ENCODE measurements around the gene RMI1. TPM values are rescaled to one million over a fixed set of nuclear protein-coding genes. Genes with fewer than 3 reads are reported as not detected.

Gene RMI1
- total and polyA plus RNA-seq, 10 of the 15 experiments (the other 5 are each of a cell fraction or from before 2014, with no cell fraction given): 3.6 to 34.1 (median 16.1) TPM

- TF ChIP-seq SMC3 (IDR thresholded peaks at IDR 0.05; ENCODE audit: borderline replicate concordance, low read length): no peak
- TF ChIP-seq NFYA (IDR thresholded peaks at IDR 0.05; ENCODE audit: borderline replicate concordance, low read depth, low read length): peak; percentile 34
- TF ChIP-seq POLR2AphosphoS2 (IDR thresholded peaks at IDR 0.05; ENCODE audit: low read depth, low read length): no peak
- no peak for TF ChIP-seq CBFB (IDR thresholded peaks at IDR 0.05; ENCODE audit: low read depth)
- TF ChIP-seq NFIC (IDR thresholded peaks at IDR 0.05; ENCODE audit: low read depth, low read length): no peak; the same call in 1 of the 2 replicates
- no peak for TF ChIP-seq ZNF274 (IDR thresholded peaks at IDR 0.05; ENCODE audit: insufficient read depth, insufficient read length)
- TF ChIP-seq REST (IDR thresholded peaks at IDR 0.05; ENCODE audit: low read depth, low read length): no peak; the same call in 1 of the 2 replicates
- TF ChIP-seq RELB (IDR thresholded peaks at IDR 0.05; ENCODE audit: low read depth): no peak
- no peak for TF ChIP-seq SKIL (IDR thresholded peaks at IDR 0.05; ENCODE audit: low read depth, poor library complexity, severe bottlenecking)
- no peak for TF ChIP-seq RCOR1 (conservative IDR thresholded peaks at IDR 0.05; ENCODE audit: low read depth, low read length)
- TF ChIP-seq BCL11A (IDR thresholded peaks at IDR 0.05; ENCODE audit: low read depth, low read length): no peak
- no peak for TF ChIP-seq ZBTB11 (CRISPR knock-in tag; IDR thresholded peaks at IDR 0.05)
- TF ChIP-seq EGR1 (IDR thresholded peaks at IDR 0.05; ENCODE audit: borderline replicate concordance in 1 of 2, low read depth in 2 of 2, low read length in 2 of 2): peak in 1 of 2 experiments; percentile 69; a peak in 2 of 3 replicates
- no peak for TF ChIP-seq CBX3 (IDR thresholded peaks at IDR 0.05; ENCODE audit: borderline replicate concordance, low read depth)
- no peak for TF ChIP-seq ATF3 (IDR thresholded peaks at IDR 0.05; ENCODE audit: borderline replicate concordance, extremely low read depth, low read depth, low read length)
- no peak for TF ChIP-seq MYB (IDR thresholded peaks at IDR 0.05; ENCODE audit: borderline replicate concordance, low read depth, low read length)
- no peak for TF ChIP-seq RBBP5 (conservative IDR thresholded peaks at IDR 0.05)
- peak; percentile 98 for TF ChIP-seq SP1 (IDR thresholded peaks at IDR 0.05; ENCODE audit: low read depth, low read length)
- TF ChIP-seq EED (IDR thresholded peaks at IDR 0.05; ENCODE audit: low read depth): no peak
Measured at GRCh38 chr9:83979812-83980394, 702 bp upstream of the RMI1 start, which contains the start of gene HNRNPK (continued).
